Measurements from ENCODE around the gene MOBP. TPM values are rescaled to one million over a fixed set of nuclear protein-coding genes. Genes with fewer than 3 reads are reported as not detected.
"Not testable (repeated sequence)": the region's sequence is repeated elsewhere in the genome, so short reads cannot be mapped to it uniquely, and the experiment has no call there.

The MOBP gene
- total RNA-seq, 6 experiments from 2014 or later, result not detected

- Mint-ChIP-seq H3K36me3 (ENCODE audit: low read depth) (no peaks in the 10 kb centered on the region), H3K27me3 (ENCODE audit: insufficient read depth) (peaks cover 1% of the 10 kb centered on the region; the same call in 1 of the 2 replicates), H3K27ac (no peak overlapping the region), H3K4me3 (no peak overlapping the region), H3K9me3 (no peaks in the 10 kb centered on the region), H3K4me1 (ENCODE audit: low read depth) (peaks cover 8% of the 10 kb centered on the region)
- TF ChIP-seq CTCF (IDR thresholded peaks at IDR 0.05), result no peak
- DNase-seq, result no peak
Observed at GRCh38 chr3:39449796-39450195, 17.7 kb upstream of the MOBP start.

DNA sequence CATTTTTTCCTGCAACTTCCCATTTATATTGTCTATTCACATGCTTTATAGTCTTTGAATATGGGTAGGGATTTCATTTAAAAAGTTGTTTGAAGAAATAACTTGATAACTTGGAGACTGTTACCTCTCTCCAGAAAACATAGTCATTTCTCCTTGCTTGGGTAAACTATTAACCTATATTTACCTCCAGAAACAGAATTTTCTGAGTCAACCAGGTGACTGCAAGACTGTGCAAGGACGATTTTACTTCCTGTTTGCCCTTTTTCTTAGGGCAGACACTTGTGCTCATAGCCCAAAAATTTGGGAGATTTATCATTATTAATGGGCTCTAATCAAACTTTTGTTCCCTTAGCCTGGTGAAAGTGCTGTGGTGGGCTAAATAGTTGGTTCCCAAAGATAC, 14.3 kb upstream of the MOBP start:
- Mint-ChIP-seq H3K4me3 (no peak overlapping the region), H3K4me1 (ENCODE audit: low read depth) (peaks cover 3% of the 10 kb centered on the region), H3K27ac (no peak overlapping the region), H3K9me3 (no peaks in the 10 kb centered on the region), H3K27me3 (ENCODE audit: insufficient read depth) (peaks cover 1% of the 10 kb centered on the region; the same call in 1 of the 2 replicates), H3K36me3 (ENCODE audit: low read depth) (no peaks in the 10 kb centered on the region)
- no peak for TF ChIP-seq CTCF (IDR thresholded peaks at IDR 0.05)
- DNase-seq, result no peak

DNA sequence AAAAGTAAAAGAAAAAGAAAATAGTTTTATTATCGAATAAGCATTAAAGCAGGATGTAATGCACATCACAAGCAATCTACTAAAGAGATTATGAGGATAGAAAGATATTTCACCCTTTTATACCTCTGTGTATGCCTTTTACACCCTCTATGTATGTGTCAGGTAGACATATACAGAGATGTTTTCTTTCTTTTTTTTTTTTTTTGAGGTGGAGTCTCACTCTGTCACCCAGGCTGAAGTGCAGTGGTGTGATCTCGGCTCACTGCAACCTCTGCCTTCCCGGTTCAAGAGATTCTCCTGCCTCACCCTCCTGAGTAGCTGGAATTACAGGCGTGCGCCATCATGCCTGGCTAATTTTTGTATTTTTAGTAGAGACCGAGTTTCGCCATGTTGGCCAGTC, 13.6 kb upstream of the MOBP start:
- not testable (repeated sequence) for H3K4me3 Mint-ChIP-seq; H3K36me3 Mint-ChIP-seq (ENCODE audit: low read depth); H3K27ac Mint-ChIP-seq; H3K4me1 Mint-ChIP-seq (ENCODE audit: low read depth); H3K9me3 Mint-ChIP-seq; DNase-seq; H3K27me3 Mint-ChIP-seq (ENCODE audit: insufficient read depth)

- peaks cover 1% of the 10 kb centered on the region; the same call in 1 of the 2 replicates for H3K27me3 Mint-ChIP-seq (ENCODE audit: insufficient read depth)
- no peak for TF ChIP-seq CTCF (IDR thresholded peaks at IDR 0.05)
- H3K4me1 Mint-ChIP-seq (ENCODE audit: low read depth), result no peaks in the 10 kb centered on the region; the same call in 1 of the 2 replicates
- H3K4me3 Mint-ChIP-seq, result no peak overlapping the region
- peaks cover 4% of the 10 kb centered on the region for H3K9me3 Mint-ChIP-seq
- H3K27ac Mint-ChIP-seq, result no peak overlapping the region
- DNase-seq, result no peak
- H3K36me3 Mint-ChIP-seq (ENCODE audit: low read depth), result no peaks in the 10 kb centered on the region
Observed at GRCh38 chr3:39454591-39455217, 12.8 kb upstream of the MOBP start.

GRCh38 chr3:39456159-39456558, 11.3 kb upstream of the MOBP start:
- Mint-ChIP-seq H3K36me3 (ENCODE audit: low read depth) (no peaks in the 10 kb centered on the region), H3K4me1 (ENCODE audit: low read depth) (no peaks in the 10 kb centered on the region; the same call in 1 of the 2 replicates), H3K9me3 (peaks cover 4% of the 10 kb centered on the region), H3K27ac (no peak overlapping the region), H3K4me3 (peak overlapping the region; percentile 35; the same call in 1 of the 2 replicates), H3K27me3 (ENCODE audit: insufficient read depth) (peaks cover 4% of the 10 kb centered on the region; the same call in 1 of the 2 replicates)
- no peak for DNase-seq
- no peak for TF ChIP-seq CTCF (IDR thresholded peaks at IDR 0.05)

- Mint-ChIP-seq H3K4me3 (no peak overlapping the region), H3K27ac (no peak overlapping the region), H3K9me3 (peaks cover 4% of the 10 kb centered on the region), H3K27me3 (ENCODE audit: insufficient read depth) (peaks cover 3% of the 10 kb centered on the region; the same call in 1 of the 2 replicates), H3K4me1 (ENCODE audit: low read depth) (no peaks in the 10 kb centered on the region; the same call in 1 of the 2 replicates), H3K36me3 (ENCODE audit: low read depth) (no peaks in the 10 kb centered on the region)
- DNase-seq, result no peak
- TF ChIP-seq CTCF (IDR thresholded peaks at IDR 0.05), result no peak
Observed at GRCh38 chr3:39457361-39457760, 10.1 kb upstream of the MOBP start.

GRCh38 chr3:39458579-39458978, 8.9 kb upstream of the MOBP start:
- not testable (repeated sequence) for H3K4me1 Mint-ChIP-seq (ENCODE audit: low read depth); H3K4me3 Mint-ChIP-seq; DNase-seq; H3K27ac Mint-ChIP-seq; H3K27me3 Mint-ChIP-seq (ENCODE audit: insufficient read depth); H3K36me3 Mint-ChIP-seq (ENCODE audit: low read depth); H3K9me3 Mint-ChIP-seq
